Dedifferentiated amniotic fluid mesenchymal stem cell (primary cell): Measurements from ENCODE around the gene AGAP3.

Experiments
- DNase-seq: peaks from one replicate; pipeline ENCODE4 v3.0.0-alpha.2; 2016; ENCODE audit errors: extremely low spot score

AGAP3 gene

GRCh38 chr7:151088019-151088855, 2.0 kb downstream of the AGAP3 start:
- peak; percentile 16 for DNase-seq

DNA sequence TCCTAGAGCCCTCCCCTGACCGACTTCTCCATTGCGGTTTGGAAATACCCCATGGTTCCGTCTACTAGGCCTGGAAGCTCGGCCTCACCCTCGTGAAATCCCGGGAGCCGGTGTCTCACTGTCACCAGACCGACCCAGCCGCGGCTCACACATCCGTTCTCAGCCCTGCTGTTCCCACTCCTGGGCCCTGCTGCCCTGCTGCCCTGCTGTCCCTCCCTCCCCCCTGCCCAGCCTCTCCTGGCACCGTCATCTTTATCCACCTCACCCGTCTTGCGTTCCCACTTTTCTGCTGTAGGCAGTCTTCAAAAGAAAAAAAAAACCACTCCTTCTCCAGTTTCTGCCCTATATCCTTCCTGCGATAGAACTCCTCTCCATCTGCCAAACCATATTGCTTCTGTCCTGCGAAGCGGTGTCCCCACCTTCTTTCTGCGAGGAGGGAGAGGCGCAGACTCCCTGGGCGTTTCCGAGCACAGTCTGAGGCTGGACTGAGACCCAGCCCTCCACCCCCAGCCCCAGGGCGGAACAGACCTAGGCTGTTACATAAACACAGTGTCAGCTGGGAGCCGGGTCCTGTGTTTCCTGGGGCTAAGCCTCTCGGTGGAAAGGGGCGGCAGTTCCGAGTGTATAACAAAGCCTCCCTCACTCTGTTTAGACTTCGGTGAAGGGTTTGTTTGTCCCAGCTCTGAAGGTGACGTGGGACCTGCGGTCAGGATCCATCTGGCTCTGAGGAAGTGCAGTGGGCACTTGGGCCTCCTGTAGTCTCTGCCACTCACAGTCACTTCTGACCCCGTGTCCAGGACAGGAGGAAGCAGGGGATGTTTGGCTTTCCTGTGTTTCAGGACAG, 2.8 kb downstream of the AGAP3 start:
- peak; percentile 54 for DNase-seq

DNA sequence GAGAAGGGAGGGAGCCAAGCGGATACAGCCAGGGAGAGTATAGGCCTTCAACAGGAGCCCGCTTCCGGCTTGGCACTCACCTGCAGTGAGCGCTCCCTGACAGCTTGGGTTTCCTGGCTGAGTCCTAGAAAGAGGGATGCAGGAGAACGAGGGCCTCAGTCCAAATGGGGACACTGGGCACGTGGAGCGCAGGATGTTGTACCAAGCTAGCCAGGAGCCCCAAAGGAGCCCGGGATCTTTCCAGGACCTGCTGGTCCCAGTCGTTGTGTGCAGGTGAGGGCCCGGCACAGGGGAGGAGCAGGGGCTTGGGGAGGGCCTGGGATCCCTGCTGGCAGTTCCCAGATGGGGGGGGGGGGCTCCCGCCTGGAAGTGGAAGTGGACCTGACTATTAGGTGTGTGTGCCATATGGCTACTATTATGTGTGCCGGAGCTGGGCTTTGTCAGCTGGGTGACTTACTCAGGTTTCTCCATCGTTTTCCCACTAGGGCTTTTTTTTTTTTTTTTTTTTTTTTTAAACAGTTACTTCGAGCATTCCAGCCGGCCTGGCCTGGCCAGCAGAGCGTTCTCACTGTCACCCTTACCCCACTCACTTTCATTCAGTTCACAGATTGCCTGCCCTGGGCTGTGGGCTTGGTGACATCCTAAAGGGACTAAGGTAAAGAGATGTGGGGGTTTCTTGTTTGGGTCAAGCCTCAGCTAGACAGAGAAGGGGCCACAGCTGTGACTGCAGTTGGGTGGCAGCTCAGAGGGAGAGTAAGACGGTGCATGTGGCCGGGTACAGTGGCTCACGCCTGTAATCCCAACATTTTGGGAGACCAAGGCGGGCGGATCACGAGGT, 3.8 kb downstream of the AGAP3 start:
- DNase-seq: no peak

DNA sequence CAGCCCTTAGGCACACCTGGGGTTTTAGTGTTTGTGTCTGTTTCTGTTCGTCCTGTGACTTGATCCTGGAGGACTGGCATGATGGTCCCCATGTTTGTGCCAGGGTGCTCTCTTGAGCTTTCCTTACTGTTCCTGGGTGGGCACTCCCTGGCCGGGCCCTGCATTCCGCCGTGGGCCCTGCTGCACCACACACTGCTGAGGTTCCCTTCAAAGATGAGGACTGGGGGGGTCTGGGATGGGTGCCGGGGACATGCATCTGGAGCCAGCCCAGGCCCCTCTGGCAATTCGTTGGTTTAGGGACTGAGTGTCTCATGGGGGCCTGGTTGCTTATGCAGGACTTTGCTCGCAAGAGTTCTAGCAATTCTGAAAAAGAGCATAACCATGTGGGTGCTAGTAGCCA, 4.7 kb downstream of the AGAP3 start:
- no peak for DNase-seq

DNA sequence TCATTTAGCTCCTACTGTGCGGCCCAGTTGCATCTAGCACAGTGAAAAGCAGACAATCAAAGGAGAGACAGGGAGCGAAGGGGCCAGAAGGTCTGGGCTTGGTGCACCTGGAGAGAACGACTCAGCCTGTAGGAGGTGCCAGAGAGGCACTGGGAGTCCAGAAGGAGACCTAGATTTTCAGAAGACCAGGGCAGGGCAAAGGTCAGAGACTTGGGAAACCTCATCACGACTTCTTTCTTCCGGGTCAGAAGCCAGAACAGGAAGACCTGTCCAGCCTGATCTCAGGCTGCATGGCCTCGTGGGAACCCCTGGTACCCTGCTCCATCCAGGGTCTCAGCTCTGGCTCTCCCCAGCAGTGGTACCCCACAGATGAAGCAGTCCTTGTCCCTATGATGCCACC, 5.2 kb downstream of the AGAP3 start:
- DNase-seq: no peak

- no peak for DNase-seq
These were observed 5.7 kb downstream of the AGAP3 start for GRCh38 chr7:151091988-151092387.

DNA sequence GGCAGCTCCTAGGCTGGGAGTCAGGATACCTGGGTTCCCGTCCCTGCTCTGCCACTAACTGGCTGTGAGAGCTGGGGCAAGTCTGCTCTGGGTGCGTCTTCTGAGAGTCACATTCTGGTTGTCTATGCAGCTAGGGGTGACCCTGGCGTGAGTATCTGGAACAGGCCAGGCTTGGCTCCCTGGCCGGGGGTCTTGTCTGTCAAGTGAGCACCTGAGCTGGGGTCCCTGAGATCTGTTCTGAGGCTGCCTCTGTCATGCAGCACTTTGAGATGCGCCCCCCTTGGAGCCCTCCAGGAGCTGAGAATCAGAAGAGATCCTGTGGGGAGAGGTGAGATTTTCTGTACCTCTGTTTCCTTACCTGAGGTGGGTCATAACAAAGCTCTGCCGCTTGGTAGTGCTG, 7.5 kb downstream of the AGAP3 start:
- DNase-seq: no peak

DNA sequence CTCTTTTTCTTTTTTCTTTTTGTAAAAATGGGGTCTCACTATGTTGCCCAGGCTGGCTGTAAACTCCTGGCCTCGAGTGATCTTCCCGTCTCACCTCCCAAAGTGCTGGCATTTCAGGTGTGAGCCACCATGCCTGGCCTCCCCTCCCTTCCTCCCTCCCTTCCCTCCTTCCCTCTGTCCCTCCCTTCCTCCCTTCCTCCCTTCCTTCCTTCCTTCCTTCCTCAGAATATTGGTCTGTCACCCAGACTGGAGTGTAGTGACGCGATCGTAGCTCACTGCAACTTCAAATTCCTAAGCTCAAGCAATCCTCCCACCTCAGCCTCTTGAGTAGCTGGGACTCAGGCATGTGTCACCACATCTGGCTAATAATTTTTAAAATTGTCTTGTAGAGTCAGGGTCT, 8.4 kb downstream of the AGAP3 start:
- DNase-seq: no peak

DNA sequence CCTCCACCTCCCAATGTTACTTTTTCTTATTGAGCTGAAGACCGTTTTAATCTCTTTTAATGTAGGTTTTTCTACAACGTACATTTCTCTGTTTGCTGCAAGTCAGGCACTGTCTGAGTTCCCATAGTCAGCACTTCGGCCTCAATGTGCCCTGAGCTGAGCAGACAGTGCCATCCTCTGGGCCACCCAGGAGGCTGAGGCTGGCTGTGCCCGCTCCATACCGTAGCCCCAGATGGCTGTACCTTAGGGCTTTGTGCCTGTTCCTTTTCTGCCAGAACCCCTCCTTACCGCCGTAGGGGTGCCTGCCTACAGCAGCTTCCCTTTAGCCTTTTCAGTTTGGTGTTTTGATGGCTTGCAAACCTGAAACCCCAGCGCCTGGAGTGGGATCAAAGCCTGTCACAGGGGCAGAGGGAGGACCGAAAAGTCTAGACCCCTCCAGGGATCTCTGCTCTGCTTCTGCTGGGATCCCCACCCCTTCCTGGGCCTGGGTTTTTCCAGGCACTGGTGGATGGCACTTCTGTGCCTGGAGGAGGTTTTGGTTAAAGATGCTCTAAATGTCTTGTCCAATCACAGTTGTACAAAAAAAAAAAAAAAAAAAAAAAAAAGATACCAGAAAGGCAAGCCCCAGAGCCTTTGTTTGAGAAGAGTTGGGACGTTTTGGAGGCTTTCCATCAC, 9.0 kb downstream of the AGAP3 start:
- DNase-seq: no peak

- no peak for DNase-seq
These were observed 9.7 kb downstream of the AGAP3 start for GRCh38 chr7:151095828-151096475.

DNA sequence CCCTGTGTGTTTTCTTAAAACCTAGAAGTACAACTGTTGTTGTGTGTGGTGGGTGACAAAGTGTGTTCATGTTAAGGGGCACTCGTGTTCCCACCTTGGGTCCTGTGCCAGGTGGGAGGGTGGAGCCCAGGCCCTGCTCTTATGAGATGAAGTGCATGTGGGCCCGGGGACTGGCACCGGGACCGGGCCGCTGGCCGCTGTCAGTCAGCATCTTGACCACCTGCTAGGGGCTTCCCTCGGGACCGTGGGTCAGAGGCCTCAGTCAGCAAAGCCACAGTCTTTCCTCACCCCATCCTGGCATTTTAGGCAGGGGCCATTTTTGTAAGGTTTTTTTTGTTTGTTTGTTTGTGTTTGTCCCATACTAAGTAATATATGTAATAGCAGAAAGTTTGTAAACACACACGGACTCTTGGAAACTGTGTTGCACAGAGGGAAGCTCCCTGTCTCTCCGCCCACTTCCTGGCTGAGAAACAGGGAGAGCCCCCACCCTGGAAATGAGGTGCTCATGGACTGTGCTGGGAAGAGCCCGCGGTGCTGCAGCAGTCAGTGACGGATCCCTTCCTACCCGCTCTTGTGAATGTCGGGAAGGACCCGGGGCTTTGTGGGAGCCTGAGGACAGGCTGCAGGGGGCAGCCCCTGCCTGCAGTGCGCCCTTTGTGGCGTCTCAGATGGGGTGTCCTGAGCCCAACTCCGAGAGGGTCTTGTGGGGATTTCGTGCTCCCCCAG, 13.4 kb downstream of the AGAP3 start:
- DNase-seq: no peak

- no peak for DNase-seq
These were observed 14.6 kb downstream of the AGAP3 start for GRCh38 chr7:151100921-151101320.

DNA sequence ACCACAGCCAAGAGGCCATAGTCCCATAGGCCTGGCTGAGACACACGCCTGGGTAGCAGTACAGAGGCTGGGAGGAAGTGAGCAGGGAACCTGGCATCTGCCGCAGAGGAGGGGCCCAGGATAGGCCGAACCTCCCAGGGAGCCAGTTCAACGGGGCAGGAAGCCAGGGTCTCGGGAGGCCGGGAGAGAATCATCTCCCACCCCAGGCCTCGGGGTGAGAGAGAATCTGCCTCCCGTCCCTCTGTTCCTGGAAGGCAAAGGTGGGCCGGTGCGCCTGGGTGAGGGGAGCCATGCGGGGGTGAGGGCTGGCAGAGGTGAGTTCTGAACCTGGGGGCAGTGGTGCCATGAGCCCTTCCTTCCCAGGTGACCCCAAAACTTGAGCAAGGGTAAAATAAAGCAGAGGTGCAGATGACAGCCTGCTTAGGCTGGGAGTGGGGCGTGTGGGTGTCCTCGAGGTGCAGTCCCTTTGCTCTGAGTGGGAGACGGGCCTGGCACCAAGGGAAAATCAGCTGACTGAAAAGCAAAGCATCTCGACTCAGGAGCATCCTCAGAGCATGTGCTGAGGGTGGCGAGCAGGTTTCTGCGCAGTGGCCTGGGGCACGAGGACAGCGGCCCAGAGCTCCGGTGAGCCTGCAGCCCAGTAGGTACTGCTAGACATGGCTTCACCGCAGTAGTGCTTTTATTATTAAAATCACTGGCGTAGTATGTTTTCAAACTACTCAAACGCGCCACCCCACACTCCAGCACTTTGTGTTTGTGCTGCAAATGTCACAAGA, 15.5 kb downstream of the AGAP3 start:
- no peak for DNase-seq

DNA sequence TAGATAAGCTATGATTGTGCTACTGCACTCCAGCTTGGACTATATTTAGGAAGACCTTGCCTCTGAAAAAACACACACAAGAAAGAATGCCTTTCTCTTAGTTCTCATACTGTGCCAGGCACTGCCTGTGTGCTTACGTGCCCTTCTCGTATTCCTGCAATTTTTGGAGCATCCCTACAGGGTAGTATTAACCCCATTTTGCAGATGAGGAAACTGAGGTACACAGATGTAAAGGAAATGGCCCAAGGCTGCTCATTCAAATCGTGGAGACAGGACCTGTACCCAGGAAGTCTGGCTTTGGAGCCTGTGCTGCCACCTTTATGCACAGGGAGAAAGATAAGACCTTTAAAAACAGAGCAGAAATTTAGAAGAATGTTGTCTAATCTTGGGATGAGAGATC, 16.7 kb downstream of the AGAP3 start:
- DNase-seq: no peak

GRCh38 chr7:151103973-151104372, 17.7 kb downstream of the AGAP3 start:
- DNase-seq: no peak

- DNase-seq: peak; percentile 31
These were observed 18.3 kb downstream of the AGAP3 start for GRCh38 chr7:151104411-151105235.

DNA sequence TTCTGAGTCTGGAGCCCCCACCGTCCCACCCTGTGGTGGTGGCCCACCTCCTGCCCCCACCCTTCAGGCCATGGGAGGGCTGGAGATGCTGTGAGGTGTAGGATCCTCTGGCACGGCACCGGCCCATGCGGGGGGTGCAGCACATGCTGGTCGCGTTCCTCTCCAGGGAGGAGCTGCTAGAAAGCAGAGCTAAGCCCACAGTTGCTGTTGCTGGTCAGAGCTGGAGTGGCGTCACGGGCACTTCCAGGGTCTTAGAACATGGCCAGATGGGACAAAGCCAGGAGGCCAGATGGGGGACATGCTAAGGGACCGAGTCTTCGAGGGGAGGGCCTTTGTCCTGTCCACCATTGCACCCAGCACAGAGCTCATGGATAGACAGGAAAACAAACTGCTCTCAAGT, 21.6 kb downstream of the AGAP3 start:
- no peak for DNase-seq
